CD14-positive monocyte (primary cell): ENCODE data around the gene PODXL2. TPM values are rescaled to one million over a fixed set of nuclear protein-coding genes. Genes with fewer than 3 reads are reported as not detected.

Source experiments
- DNase-seq, 3 donors: peaks; one replicate each; pipeline ENCODE4 v3.0.0-alpha.2; 2011 to 2022
- H2AFZ ChIP-seq: 2 replicates; pipeline ENCODE4 v1.6.0; 2012; ENCODE audit warnings: mild to moderate bottlenecking, low read depth, low read length, inconsistent platforms; ENCODE audit not compliant: insufficient read depth, poor library complexity, severe bottlenecking
- H3K27ac ChIP-seq, 2 donors: 1 replicate in 1 of 2; 2 replicates in 1 of 2; pipeline ENCODE4 v1.5.1; 2012 to 2013; ENCODE audit warnings: low read length in 2 of 2, control low read depth in 1 of 2, inconsistent platforms in 1 of 2, low read depth in 1 of 2, mild to moderate bottlenecking in 1 of 2
- H3K27me3 ChIP-seq, 2 donors: one replicate each; pipeline versions ENCODE4 v1.6.0 to v1.6.1; 2011 to 2013; ENCODE audit warnings: low read length in 2 of 2; ENCODE audit not compliant: control insufficient read depth in 2 of 2, insufficient read depth in 2 of 2
- H3K36me3 ChIP-seq, 2 donors: replicated peaks in 1 of 2; 1 replicate in 1 of 2; 2 replicates in 1 of 2; pipeline versions ENCODE4 v1.5.1 to v1.6.1; 2012 to 2013; ENCODE audit warnings: low read length in 2 of 2, control low read depth in 1 of 2, inconsistent platforms in 1 of 2, mild to moderate bottlenecking in 1 of 2; ENCODE audit not compliant: insufficient read depth in 2 of 2, control insufficient read depth in 1 of 2
- H3K4me1 ChIP-seq, 2 donors: 1 replicate in 1 of 2; 2 replicates in 1 of 2; pipeline versions ENCODE4 v1.5.1 to v1.6.1; 2012 to 2013; ENCODE audit warnings: low read length in 2 of 2, control low read depth in 1 of 2, inconsistent platforms in 1 of 2, mild to moderate bottlenecking in 1 of 2, moderate library complexity in 1 of 2; ENCODE audit not compliant: insufficient read depth in 2 of 2, control insufficient read depth in 1 of 2
- H3K4me2 ChIP-seq: replicated peaks from 2 replicates; pipeline ENCODE3; 2012; ENCODE audit warnings: low read length, moderate library complexity, mild to moderate bottlenecking; ENCODE audit not compliant: poor library complexity, severe bottlenecking; ENCODE audit errors: extremely low read depth
- H3K4me3 ChIP-seq, 3 experiments: fragments of 200-600 bp in 1 of 3; sonication (generic) in 1 of 3; replicated peaks in 1 of 3; 1 replicate in 2 of 3; 2 replicates in 1 of 3; pipeline ENCODE4 v1.5.1; 2011 to 2013; ENCODE audit warnings: low read length in 3 of 3, mild to moderate bottlenecking in 3 of 3, control low read depth in 2 of 3, low read depth in 2 of 3, inconsistent platforms in 1 of 3, moderate library complexity in 1 of 3
- H3K79me2 ChIP-seq: 2 replicates; pipeline ENCODE4 v1.6.0; 2012; ENCODE audit warnings: mild to moderate bottlenecking, control low read depth, inconsistent platforms, low read length, moderate library complexity; ENCODE audit not compliant: insufficient read depth
- H3K9ac ChIP-seq: 2 replicates; pipeline ENCODE4 v1.6.0; 2017; ENCODE audit warnings: low read length, mild to moderate bottlenecking; ENCODE audit not compliant: insufficient read depth, poor library complexity, severe bottlenecking
- H3K9me3 ChIP-seq, 2 donors: replicated peaks in 1 of 2; 1 replicate in 1 of 2; 2 replicates in 1 of 2; pipeline versions ENCODE4 v1.5.1 to v1.6.1; 2012 to 2013; ENCODE audit warnings: low read length in 2 of 2, control low read depth in 1 of 2; ENCODE audit not compliant: control insufficient read depth in 1 of 2, insufficient read depth in 1 of 2
- H4K20me1 ChIP-seq: 2 replicates; pipeline ENCODE4 v1.6.0; 2012; ENCODE audit warnings: mild to moderate bottlenecking, low read length, control low read depth, moderate library complexity; ENCODE audit not compliant: insufficient read depth
- H3K27ac Mint-ChIP-seq, 7 donors: one replicate each; pipeline ENCODE4 v1.8.0; 2020; ENCODE audit warnings: mild to moderate bottlenecking in 7 of 7, mixed read lengths in 7 of 7, moderate library complexity in 6 of 7, inconsistent platforms in 2 of 7
- H3K27me3 Mint-ChIP-seq, 3 donors: one replicate each; pipeline ENCODE4 v1.8.0; 2021 to 2022; ENCODE audit warnings: low read depth in 3 of 3, mild to moderate bottlenecking in 3 of 3, mixed read lengths in 3 of 3, moderate library complexity in 3 of 3, inconsistent platforms in 1 of 3
- H3K36me3 Mint-ChIP-seq, 2 donors: one replicate each; pipeline ENCODE4 v1.8.0; 2020; ENCODE audit warnings: mixed read lengths in 2 of 2, inconsistent platforms in 1 of 2, mild to moderate bottlenecking in 1 of 2
- H3K4me1 Mint-ChIP-seq: one replicate; pipeline ENCODE4 v1.8.0; 2020; ENCODE audit warnings: mild to moderate bottlenecking, mixed read lengths
- H3K4me3 Mint-ChIP-seq, 2 donors: one replicate each; pipeline ENCODE4 v1.8.0; 2020; ENCODE audit warnings: mild to moderate bottlenecking in 2 of 2, mixed read lengths in 2 of 2, moderate library complexity in 1 of 2
- H3K9me3 Mint-ChIP-seq, 7 donors: one replicate each; pipeline ENCODE4 v1.8.0; 2020 to 2022; ENCODE audit warnings: mixed read lengths in 7 of 7, mild to moderate bottlenecking in 6 of 7, moderate library complexity in 6 of 7, inconsistent platforms in 2 of 7
- WGBS: methylation state at CpG from one replicate; pipeline ENCODE4 v1.1.5; 2013; ENCODE audit warnings: missing lambda C conversion rate; ENCODE audit not compliant: insufficient coverage; 5-methylcytosine and 5-hydroxymethylcytosine counted together
- intact Hi-C, 2 donors: fragments of 100-400 bp; cut with micrococcal nuclease; formaldehyde crosslinking; loops; one replicate each; pipeline versions ENCODE4 v1.15.0 to v1.15.1; 2023
- polyA plus RNA-seq, 3 donors: library from polyadenylated mRNA; depleted of rRNA in 1 of 3; unstranded in 2 of 3; stranded (reverse) in 1 of 3; fragments of 300-500 nt in 2 of 3; fragments of >200 nt in 1 of 3; fragmentation: Illumina TruSeq in 2 of 3; gene quantifications; 1 replicate in 2 of 3; 2 replicates in 1 of 3; pipeline ENCODE4 v1.2.3, GENCODE V29; 2012 to 2021
- TF ChIP-seq, protein P1 (sequence below): fragments of 200-600 bp; IDR thresholded peaks from one replicate; pipeline ENCODE4 v1.8.0; 2022; ENCODE audit warnings: antibody characterized with exemption, mild to moderate bottlenecking

Gene PODXL2
- polyA plus RNA-seq, 3 donors = 0.33 to 0.64 (median 0.43) TPM

DNA sequence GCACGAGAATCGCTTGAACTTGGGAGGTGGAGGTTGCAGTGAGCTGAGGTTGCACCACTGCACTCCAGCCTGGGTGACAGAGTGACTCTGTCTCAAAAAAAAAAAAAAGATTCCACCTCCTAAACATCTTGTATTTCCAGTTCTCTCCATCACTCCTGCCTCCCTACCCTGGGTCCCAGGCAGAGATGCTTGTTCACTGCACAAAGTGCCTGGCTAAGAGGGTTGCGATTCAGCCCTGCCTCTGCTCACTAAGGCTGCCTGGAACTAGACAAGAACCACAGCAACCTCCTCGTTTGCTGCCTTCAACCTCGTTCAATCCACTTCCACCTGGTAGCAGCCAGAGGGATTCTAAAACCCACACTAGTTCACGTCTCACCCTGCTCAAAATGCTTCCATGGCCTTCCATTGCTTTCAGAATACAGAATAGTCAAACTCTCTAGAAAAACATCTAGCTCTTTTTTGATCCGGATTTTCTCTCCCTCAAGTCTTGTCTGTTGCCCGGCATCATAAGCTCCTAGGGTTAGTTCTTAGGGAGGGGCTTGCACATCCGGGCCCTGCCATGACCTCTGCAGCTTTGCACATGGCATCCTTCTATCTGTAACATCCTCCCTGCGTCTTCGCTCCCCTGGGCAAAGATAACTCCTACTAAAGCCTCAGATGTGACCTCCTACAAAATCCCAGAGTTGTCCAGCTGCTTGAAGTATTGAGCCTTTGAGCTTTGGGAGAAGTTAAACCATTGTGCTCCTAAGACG lies 31.8 kb upstream of the PODXL2 start:
- peaks cover under 1 to 4% of the 10 kb centered on the region in 2 donors for H3K36me3 Mint-ChIP-seq
- H3K27ac ChIP-seq = no peak overlapping the region

More for the DNA sequence above, 31.8 kb upstream of the PODXL2 start:
- no peaks in the 10 kb centered on the region for H3K9me3 Mint-ChIP-seq
- H3K9me3 ChIP-seq = no peaks in the 10 kb centered on the region
- peak overlapping the region; percentile 83 for H3K4me2 ChIP-seq
- peaks cover 0 to under 1% of the 10 kb centered on the region in 2 donors for H3K36me3 ChIP-seq
- H3K27ac Mint-ChIP-seq = peak overlapping the region in 5 of 7 donors; percentile 32 to 86 (median 70)
- no peak for DNase-seq
- H3K4me1 Mint-ChIP-seq = peaks cover 31% of the 10 kb centered on the region
- H2AFZ ChIP-seq = no peak overlapping the region
- peak overlapping the region in 1 of 3 experiments; percentile 77 for H3K4me3 ChIP-seq
- intact Hi-C loops = loop anchor here (5.0 to 10.0 kb wide), 2 partner anchors 75 to 458 kb away; partner anchors contain the start of genes ABTB1 (in 1 of the 2) and SEC61A1 (in 1 of the 2)
- no peaks in the 10 kb centered on the region for H3K27me3 ChIP-seq
- H4K20me1 ChIP-seq = no peaks in the 10 kb centered on the region
- peaks cover 39% of the 10 kb centered on the region for H3K79me2 ChIP-seq
- H3K9ac ChIP-seq = no peak overlapping the region
- TF ChIP-seq, protein P1, sequence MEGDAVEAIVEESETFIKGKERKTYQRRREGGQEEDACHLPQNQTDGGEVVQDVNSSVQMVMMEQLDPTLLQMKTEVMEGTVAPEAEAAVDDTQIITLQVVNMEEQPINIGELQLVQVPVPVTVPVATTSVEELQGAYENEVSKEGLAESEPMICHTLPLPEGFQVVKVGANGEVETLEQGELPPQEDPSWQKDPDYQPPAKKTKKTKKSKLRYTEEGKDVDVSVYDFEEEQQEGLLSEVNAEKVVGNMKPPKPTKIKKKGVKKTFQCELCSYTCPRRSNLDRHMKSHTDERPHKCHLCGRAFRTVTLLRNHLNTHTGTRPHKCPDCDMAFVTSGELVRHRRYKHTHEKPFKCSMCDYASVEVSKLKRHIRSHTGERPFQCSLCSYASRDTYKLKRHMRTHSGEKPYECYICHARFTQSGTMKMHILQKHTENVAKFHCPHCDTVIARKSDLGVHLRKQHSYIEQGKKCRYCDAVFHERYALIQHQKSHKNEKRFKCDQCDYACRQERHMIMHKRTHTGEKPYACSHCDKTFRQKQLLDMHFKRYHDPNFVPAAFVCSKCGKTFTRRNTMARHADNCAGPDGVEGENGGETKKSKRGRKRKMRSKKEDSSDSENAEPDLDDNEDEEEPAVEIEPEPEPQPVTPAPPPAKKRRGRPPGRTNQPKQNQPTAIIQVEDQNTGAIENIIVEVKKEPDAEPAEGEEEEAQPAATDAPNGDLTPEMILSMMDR = no peak
- WGBS = 87% methylated on average over 7 of the region's 12 CpGs
- H3K4me3 Mint-ChIP-seq = peak overlapping the region in 1 of 2 donors; percentile 82
- H3K4me1 ChIP-seq = peaks cover 22 to 33% of the 10 kb centered on the region in 2 donors
- peaks cover 0 to 3% (median 0%) of the 10 kb centered on the region in 3 donors for H3K27me3 Mint-ChIP-seq
